NOMO-1 treated with DMSO at 0.1 percent for 48 hours (cell line): ENCODE measurements around the gene IL6.
"Not testable (repeated sequence)": the region's sequence is repeated elsewhere in the genome, so short reads cannot be mapped to it uniquely, and the experiment has no call there.

Source experiments
- DNase-seq: peaks from one replicate; lab custom pipeline; 2025; ENCODE audit not compliant: unreplicated experiment; lab: John Stamatoyannopoulos, UW

The IL6 gene

DNA sequence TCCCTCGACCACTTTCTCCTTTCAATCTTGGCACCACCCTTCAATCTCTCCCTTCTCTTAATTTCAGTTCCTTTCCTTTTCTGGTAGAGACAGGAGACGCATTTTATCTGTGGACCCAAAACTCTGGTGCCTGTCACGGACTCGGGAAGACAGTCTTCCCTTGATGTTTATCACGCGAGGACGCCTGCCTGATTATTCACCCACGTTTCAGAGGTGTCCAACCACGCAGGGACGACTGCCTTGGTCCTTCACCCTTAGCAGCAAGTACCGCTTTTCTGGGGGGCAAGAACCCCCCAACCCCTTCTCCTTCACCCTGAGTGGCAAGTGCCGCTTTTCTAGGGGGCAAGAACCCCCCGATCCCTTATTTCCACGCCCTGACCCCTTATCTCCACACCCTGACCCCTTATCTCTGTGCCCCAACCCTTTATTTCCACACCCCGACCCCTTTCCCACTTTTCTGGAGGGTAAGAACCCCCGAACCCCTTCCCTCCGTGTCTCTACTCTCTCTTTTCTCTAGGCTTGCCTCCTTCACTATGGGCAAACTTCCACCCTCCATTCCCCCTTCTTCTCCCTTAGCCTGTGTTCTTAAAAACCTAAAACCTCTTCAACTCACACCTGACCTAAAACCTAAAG is 22.9 kb upstream of the IL6 start:
- DNase-seq: not testable (repeated sequence)

DNA sequence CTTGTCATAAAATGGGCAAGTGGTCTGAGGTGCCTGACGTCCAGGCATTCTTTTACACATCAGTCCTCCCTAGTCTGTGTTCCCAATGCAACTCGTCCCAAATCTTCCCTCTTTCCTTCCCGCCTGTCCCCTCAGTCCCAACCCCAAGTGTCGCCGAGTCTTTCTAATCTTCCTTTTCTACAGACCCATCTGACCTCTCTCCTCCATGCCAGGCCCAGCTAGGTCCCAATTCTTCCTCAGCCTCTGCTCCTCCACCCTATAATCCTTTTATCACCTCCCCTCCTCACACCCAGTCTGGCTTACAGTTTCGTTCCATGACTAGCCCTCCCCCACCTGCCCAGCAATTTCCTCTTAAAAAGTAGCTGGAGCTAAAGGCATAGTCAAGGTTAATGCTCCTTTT is 22.3 kb upstream of the IL6 start:
- DNase-seq: not testable (repeated sequence)

DNA sequence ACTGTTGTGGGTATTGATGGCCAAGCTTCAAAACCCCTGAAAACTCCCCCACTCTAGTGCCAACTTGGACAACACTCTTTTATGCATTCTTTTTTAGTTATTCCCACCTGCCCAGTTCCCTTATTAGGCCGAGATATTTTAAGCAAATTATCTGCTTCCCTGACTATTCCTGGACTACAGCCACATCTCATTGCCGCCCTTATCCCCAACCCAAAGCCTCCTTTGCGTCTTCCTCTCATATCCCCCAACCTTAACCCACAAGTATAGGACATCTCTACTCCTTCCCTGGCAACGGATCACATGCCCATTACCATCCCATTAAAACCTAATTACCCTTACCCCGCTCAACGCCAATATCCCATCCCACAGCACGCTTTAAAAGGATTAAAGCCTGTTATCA is 21.1 kb upstream of the IL6 start:
- not testable (repeated sequence) for DNase-seq

DNA sequence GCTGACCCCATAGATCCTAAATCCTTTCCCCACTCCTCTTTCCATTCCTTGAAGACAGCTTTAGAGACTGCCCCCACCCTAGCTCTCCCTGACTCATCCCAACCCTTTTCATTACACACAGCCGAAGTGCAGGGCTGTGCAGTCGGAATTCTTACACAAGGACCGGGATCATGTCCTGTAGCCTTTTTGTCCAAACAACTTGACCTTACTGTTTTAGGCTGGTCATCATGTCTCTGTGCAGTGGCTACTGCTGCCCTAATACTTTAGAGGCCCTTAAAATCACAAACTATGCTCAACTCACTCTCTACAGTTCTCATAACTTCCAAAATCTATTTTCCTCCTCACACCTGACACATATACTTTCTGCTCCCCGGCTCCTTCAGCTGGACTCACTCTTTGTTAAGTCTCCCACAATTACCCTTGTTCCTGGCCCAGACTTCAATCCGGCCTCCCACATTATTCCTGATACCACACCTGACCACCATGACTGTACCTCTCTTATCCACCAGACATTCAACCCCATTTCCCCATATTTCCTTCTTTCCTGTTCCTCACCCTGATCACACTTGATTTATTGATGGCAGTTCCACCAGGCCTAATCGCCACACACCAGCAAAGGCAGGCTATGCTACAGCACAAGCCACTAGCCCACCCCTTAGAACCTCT is 19.8 kb upstream of the IL6 start:
- not testable (repeated sequence) for DNase-seq

DNA sequence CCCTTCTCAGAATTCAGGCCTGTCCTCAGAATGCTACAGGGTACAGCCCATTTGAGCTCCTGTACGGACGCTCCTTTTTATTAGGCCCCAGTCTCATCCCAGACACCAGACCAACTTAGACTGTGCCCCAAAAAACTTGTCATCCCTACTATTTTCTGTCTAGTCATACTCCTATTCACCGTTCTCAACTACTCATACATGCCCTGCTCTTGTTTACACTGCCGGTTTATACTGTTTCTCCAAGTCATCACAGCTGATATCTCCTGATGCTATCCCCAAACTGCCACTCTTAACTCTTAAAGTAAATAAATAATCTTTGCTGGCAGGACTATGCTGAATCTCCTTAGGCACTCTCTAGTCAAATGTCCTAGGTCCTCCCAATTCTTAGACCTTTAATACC is 18.8 kb upstream of the IL6 start:
- DNase-seq: not testable (repeated sequence)

DNA sequence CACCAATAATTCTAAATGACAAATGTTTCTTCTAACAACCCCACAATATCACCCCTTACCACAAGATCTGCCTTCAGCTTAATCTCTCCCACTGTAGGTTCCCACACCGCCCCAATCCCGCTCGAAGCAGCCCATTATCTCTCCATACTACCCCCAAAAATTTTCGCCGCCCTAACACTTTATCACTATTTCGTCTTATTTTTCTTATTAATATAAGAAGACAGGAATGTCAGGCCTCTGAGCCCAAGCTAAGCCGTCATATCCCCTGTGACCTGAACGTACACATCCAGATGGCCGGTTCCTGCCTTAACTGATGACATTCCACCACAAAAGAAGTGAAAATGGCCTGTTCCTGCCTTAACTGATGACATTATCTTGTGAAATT is 18.3 kb upstream of the IL6 start:
- not testable (repeated sequence) for DNase-seq

DNA sequence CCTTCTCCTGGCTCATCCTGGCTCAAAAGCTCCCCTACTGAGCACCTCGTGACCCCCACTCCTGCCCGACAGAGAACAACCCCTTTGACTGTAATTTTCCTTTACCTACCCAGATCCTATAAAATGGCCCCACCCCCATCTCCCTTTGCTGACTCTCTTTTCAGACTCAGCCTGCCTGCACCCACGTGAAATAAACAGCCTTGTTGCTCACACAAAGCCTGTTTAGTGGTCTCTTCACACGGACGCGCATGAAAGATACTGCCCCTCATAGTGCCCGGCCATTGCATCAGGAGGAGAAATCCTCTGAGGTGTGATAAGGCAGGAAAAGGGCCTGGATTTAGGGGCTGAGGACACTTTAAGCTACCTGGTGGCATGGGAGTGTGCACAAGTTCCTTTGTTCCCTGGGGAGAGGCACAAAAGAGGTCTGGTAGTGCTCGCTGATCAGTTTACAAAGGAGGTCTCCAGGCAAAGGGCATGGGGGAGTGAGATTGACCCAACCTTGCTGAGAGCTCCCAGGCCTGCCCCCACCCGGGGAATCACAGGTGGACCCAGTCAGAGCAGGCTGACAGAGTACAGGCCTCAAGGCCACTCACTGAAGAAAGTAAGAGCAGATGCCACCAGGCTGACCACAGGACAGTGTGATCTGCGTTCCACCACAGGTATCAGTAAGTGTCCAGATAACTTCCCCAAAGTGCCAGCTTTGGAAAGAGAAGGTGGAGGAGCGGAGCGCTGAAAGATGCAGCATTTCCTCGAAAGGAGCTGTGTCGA is 17.8 kb upstream of the IL6 start:
- DNase-seq: not testable (repeated sequence)

DNA sequence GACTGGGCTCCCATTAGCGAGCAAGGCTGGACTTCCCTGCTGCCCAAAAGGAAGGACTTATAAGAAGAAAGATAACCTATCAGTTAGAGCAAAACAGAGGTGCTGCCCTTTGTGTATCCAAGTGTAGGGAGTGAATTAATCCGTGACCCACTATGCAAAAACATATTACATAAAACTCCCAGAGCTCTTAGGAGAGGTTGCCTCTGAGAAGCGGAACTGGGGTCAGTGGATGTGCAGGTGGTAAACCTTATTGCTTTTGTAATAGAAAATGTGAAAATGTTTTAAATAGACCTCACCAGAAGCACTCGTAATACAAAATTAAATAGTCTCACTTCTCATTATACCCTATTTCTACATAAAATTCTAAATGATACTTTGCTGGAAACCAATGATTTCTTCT is 17.1 kb upstream of the IL6 start:
- DNase-seq: no peak

DNA sequence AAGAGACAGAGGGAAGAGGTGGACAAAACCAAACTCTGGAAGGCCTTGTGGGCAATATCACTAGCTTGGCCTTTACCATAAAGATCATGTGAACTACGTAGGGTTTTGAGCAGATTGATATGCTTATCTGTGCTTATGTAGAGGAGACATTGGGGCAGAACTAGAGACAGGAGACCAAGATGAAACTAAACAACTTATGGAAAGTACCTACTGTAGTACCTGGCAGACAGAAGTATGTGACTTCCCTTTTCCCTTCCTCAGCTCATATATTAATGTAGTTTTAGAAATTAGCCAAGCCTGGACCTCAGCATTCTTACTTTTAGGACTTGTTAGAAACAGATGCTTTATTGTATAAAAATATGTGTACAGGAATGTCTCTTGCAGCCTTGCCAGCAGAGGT is 14.0 kb upstream of the IL6 start:
- no peak for DNase-seq

DNA sequence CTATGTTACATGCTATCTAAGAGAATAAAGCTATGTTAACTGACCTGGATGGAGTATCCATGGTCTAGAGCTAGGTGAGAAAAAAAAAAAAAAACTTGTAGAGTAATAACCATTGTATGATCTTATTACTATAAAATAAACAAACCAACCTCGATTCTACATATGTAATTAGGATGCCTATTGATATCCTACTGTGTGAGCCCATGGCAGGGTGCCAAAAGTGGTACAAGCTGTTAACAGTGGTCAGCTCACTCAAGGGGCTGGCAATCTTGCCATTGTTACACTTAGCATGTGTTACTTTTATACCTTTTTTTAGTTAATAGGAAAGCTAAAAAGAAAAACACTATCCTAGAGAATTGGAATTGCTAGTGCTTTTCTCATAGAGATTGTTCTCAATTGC is 13.5 kb upstream of the IL6 start:
- no peak for DNase-seq

DNA sequence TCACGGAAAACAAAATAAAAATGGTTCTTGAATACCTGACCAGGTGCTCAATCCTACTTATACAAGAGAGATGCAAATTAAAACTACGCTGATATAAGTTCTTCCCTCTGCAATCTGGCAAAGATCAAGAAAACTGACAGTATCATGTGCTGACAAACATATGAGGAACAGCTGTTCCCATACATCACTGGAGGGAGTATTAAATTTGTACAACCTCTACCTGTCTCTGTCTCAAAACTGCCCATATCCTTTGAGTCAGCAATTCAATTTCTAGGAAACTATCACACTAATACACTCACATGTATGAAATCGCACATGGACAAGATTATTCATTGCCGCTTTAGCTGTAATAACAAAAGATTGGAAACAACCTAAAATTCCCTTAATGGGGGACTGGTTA is 11.0 kb upstream of the IL6 start:
- no peak for DNase-seq

DNA sequence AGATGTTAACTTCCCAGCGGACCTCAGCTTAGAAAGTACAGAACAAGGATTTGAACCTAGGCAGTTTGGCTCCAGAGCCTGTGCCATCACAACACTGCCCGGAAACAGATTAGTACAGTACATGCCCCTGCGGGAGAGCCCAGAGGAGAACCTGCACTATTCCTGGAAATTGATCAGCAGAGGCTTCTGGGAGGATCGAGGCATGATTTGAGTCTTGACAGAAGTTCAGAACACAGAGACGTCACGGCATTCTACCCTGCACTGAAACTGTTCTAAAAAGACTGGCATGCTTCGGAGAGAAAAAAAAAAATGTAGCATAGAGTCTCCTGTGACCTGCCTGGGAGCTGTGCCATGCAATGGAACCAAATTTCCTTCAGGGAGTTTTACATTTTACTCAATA is 9.2 kb upstream of the IL6 start:
- no peak for DNase-seq

DNA sequence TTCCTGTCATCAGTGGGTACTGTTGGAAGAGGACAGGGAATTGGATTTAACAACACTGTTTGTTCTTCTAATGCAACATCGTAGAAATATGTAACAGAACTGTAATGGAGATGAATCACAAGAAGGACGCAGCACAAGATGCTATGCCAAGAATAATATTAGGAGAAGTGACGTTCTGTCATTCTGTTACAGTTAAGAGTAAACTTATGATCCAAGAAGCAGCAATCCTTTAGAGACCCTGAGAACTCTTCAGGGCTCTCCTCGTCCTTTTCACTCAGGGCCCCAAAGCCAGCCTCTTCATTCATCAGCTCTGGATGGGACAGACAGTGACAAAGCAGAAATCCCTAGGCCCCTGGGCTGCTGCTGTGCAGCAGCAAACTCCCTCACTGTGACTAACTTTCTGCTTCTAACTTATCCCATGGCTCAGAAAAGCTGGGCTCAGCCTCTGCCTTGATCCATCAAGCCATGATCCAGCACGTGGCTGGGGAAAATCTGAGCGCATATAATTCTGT is 8.7 kb upstream of the IL6 start:
- DNase-seq: no peak

DNA sequence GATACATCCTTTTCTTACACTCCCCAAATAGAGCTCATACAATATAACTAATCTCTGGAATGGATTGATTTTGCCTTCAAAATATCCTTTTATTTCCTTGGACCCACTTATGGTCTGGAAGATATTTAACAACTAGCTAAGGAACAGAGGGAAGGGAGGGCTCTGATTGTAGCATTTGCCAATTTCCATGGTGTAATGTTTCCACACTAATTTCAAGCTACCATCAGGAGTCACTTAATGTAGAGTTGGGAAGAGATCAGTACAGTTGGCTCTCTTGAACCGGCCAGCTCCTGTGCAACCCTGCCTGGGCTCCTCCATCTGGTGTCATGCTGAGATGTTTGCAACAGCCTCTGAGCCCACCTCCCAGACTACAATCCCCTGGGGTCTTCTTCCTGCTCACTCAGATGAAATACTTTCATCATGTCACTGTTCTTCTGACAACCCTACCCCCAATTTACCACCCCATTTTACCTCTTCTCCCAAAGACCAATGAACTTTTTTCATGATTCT is 8.0 kb upstream of the IL6 start:
- no peak for DNase-seq

DNA sequence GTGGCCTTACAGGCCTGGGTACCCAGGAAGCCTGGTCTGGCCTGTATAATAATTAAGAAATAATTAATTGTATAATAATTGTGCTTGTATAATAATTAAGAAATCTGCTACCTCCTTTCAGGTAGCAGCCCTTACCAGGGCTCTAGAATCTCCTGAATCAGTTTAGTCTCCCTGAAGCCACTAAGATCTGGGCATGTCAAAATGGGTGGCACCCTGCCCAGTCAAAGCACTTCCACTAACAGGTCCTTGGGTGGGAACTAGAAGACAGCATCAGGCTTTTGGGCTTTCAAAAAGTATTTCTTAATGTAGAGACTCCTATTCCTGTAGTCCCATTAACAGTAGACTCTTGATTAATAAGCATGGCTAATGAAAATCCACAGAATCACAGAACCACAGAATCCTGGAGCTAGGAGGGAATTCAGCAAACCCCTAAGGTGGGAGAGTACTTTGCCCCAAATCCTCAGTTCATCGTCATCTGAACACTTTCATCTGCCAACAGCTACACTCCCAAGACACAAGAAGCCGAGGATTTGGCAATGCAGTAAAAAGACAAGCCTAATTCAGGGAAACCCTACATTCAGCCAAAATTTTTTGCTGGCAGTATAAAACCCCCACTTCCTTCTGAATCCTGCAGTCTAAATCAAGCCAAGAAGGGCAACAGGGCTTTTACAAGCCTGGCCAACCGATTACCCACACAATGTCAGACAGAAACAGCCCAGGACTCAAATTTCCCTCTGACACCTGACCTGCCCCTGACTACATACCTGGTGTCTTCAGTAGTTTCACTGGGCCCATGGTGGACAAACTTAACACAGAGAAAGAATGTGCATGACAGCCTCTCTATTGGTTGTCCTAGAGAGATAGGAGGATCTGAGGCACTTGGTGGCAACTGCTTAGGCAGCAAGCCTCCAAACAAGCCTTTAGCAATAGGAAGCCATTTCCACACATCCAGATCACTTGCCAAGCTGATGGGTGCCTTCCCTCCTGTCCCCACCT is 5.9 kb upstream of the IL6 start:
- no peak for DNase-seq

DNA sequence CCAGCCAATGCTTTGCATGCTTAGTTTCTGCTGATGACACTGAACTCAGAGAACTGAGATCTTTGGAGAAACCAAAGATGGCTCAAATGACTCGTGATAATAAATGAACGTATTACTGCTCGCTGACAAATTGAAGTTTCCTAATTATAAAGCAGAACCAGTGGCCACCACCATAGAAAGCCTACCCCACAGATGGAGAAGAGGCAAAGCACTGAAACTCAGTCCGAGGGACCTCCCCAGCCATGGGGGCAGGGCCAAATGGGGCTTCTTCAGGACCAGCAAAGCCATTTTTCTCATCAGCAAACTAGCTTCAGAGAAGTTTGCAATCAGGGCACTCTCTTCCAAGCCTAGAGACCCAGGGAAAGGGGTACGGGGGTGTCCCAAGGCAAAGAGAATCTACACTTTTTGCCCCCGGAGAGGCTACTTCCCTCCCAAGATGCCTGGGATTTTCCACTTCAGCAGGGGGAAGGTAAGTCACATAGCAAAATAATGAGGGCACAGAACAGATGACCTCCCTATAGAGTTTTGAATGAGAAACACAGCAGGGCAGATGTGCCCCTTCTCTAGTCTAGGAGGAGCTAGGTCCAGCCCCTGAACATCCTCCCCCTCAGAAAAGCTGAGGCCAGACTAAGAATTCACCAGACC is 4.3 kb upstream of the IL6 start:
- no peak for DNase-seq

DNA sequence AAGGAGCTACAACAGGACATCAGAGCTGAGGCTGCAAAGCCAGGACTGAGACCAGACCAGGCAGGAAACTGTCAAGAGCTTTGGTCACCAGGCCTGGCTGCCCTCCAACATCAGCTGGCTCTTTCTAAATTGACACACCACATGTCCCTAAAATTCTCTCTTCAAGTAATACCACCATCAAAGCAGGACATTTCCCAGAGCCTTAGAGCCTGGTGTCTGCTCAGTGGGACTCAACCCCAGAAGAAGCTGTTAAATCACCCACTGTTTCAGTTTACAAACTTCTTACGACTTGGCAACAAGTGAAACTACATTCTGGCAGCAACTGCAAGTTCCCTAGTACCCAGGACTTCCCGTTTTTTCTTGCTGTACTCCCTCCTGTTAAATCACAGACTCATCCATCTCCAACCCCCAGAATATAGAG is 3.8 kb upstream of the IL6 start:
- DNase-seq: peak; percentile 87

DNA sequence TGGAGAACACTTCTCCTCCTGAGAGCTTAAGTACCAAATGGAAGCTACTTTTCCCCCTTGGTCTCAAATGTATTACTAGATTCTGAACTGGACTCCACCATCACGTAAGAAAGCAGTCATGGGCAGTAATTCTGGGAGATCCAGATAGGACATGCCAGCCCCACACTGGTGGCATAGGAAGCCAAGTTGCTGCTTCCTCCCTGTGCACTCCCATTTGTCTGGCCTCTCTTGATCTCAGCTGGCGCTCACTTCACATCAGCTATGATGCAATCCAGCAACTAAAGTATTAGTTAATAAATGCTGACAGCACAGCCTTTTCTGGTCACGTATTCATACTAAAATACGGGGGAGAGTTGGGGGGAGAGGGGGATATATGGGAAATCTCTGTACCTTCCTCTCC is 3.4 kb upstream of the IL6 start:
- no peak for DNase-seq

DNA sequence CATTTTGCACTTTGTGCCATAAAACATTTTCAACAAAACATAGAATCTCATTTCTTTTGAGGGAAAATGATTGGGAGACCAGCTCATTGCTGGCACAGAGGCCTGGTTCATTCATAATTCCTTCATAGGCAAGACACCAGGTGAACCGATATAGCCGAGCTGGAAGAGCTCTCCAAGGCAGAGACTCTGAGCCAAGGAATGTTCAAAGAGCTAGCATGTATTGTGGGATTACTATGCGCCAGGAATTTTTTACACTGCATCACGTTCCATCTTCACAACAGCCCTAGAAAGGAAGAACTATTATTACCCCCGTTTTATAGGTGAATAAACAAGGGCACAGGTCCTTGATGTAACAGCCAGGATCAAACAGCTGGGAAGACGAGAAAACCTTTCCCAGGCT is 2.1 kb upstream of the IL6 start:
- DNase-seq: no peak

DNA sequence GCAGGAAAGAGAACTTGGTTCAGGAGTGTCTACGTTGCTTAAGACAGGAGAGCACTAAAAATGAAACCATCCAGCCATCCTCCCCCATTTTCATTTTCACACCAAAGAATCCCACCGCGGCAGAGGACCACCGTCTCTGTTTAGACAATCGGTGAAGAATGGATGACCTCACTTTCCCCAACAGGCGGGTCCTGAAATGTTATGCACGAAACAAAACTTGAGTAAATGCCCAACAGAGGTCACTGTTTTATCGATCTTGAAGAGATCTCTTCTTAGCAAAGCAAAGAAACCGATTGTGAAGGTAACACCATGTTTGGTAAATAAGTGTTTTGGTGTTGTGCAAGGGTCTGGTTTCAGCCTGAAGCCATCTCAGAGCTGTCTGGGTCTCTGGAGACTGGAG is 1.4 kb upstream of the IL6 start:
- peak; percentile 34 for DNase-seq
